ENCODE data around the gene GLTP. TPM values are rescaled to one million over a fixed set of nuclear protein-coding genes. Genes with fewer than 3 reads are reported as not detected.

GLTP gene
- total RNA-seq, 1 experiment from 2014 or later: 55.2 TPM

GRCh38 chr12:109827080-109827479 lies 53.3 kb downstream of the GLTP start:
- H3K9me3 ChIP-seq (replicated peaks): no peaks in the 10 kb centered on the region
- peaks cover 3% of the 10 kb centered on the region; the same call in 1 of the 2 replicates for H3K4me1 ChIP-seq (replicated peaks)
- no peak for DNase-seq (ENCODE audit: low read depth in 1 of 2, low spot score in 2 of 2)
- no peaks in the 10 kb centered on the region for H3K27me3 ChIP-seq (replicated peaks)
- H3K36me3 ChIP-seq: no peaks in the 10 kb centered on the region
- H3K4me3 ChIP-seq: no peak overlapping the region
- no peak overlapping the region for H3K27ac ChIP-seq

GRCh38 chr12:109824731-109825130 lies 55.6 kb downstream of the GLTP start:
- H3K27ac ChIP-seq: no peak overlapping the region

GRCh38 chr12:109822951-109823411 lies 57.4 kb downstream of the GLTP start:
- no peak for DNase-seq (ENCODE audit: low read depth in 1 of 2, low spot score in 2 of 2)

More at GRCh38 chr12:109824731-109825130, 55.6 kb downstream of the GLTP start:
- no peak overlapping the region for H3K4me3 ChIP-seq
- H3K4me1 ChIP-seq (replicated peaks): peaks cover 3% of the 10 kb centered on the region; the same call in 1 of the 2 replicates
- DNase-seq (ENCODE audit: low read depth in 1 of 2, low spot score in 2 of 2): no peak
- H3K36me3 ChIP-seq: no peaks in the 10 kb centered on the region
- no peaks in the 10 kb centered on the region for H3K9me3 ChIP-seq (replicated peaks)
- no peaks in the 10 kb centered on the region; the same call in 1 of the 2 replicates for H3K27me3 ChIP-seq (replicated peaks)

GRCh38 chr12:109822416-109822815 lies 57.9 kb downstream of the GLTP start:
- no peak overlapping the region for H3K27ac ChIP-seq
- no peak for DNase-seq (ENCODE audit: low read depth in 1 of 2, low spot score in 2 of 2)

More at GRCh38 chr12:109822951-109823411, 57.4 kb downstream of the GLTP start:
- Histone ChIP-seq H3K27me3 (replicated peaks) (no peaks in the 10 kb centered on the region; the same call in 1 of the 2 replicates), H3K36me3 (no peaks in the 10 kb centered on the region), H3K27ac (no peak overlapping the region), H3K4me1 (replicated peaks) (peaks cover 9% of the 10 kb centered on the region), H3K4me3 (no peak overlapping the region), H3K9me3 (replicated peaks) (no peaks in the 10 kb centered on the region)

GRCh38 chr12:109821968-109822367 lies 58.4 kb downstream of the GLTP start:
- no peak overlapping the region for H3K27ac ChIP-seq
- H3K4me1 ChIP-seq (replicated peaks): peaks cover 9% of the 10 kb centered on the region
- H3K27me3 ChIP-seq (replicated peaks): no peaks in the 10 kb centered on the region; the same call in 1 of the 2 replicates
- no peak for DNase-seq (ENCODE audit: low read depth in 1 of 2, low spot score in 2 of 2)
- no peaks in the 10 kb centered on the region for H3K9me3 ChIP-seq (replicated peaks)
- H3K4me3 ChIP-seq: no peak overlapping the region
- H3K36me3 ChIP-seq: no peaks in the 10 kb centered on the region

More at GRCh38 chr12:109822416-109822815, 57.9 kb downstream of the GLTP start:
- H3K4me1 ChIP-seq (replicated peaks): peaks cover 9% of the 10 kb centered on the region
- no peak overlapping the region for H3K4me3 ChIP-seq
- H3K36me3 ChIP-seq: no peaks in the 10 kb centered on the region
- H3K9me3 ChIP-seq (replicated peaks): no peaks in the 10 kb centered on the region
- no peaks in the 10 kb centered on the region; the same call in 1 of the 2 replicates for H3K27me3 ChIP-seq (replicated peaks)

GRCh38 chr12:109820816-109821381 lies 59.4 kb downstream of the GLTP start:
- no peaks in the 10 kb centered on the region for H3K36me3 ChIP-seq
- peaks cover 9% of the 10 kb centered on the region for H3K4me1 ChIP-seq (replicated peaks)
- no peak overlapping the region for H3K27ac ChIP-seq
- no peak overlapping the region for H3K4me3 ChIP-seq
- no peaks in the 10 kb centered on the region; the same call in 1 of the 2 replicates for H3K27me3 ChIP-seq (replicated peaks)
- no peaks in the 10 kb centered on the region for H3K9me3 ChIP-seq (replicated peaks)
- no peak for DNase-seq (ENCODE audit: low read depth in 1 of 2, low spot score in 2 of 2)

- Histone ChIP-seq H3K36me3 (no peaks in the 10 kb centered on the region), H3K27me3 (replicated peaks) (no peaks in the 10 kb centered on the region; the same call in 1 of the 2 replicates), H3K9me3 (replicated peaks) (0 out of 2 replicates have a peak, but pooled peaks cover 2% of the 10 kb centered on the region), H3K27ac (no peak overlapping the region), H3K4me1 (replicated peaks) (peaks cover 9% of the 10 kb centered on the region), H3K4me3 (no peak overlapping the region)
- DNase-seq (ENCODE audit: low read depth in 1 of 2, low spot score in 2 of 2): peak in 1 of 2 experiments; percentile 14
These were observed 61.3 kb downstream of the GLTP start for GRCh38 chr12:109818905-109819500.

- Histone ChIP-seq H3K36me3 (no peaks in the 10 kb centered on the region), H3K27me3 (replicated peaks) (no peaks in the 10 kb centered on the region; the same call in 1 of the 2 replicates), H3K4me1 (replicated peaks) (peaks cover 9% of the 10 kb centered on the region), H3K4me3 (no peak overlapping the region), H3K27ac (no peak overlapping the region), H3K9me3 (replicated peaks) (0 out of 2 replicates have a peak, but pooled peaks cover 3% of the 10 kb centered on the region)
- DNase-seq (ENCODE audit: low read depth in 1 of 2, low spot score in 2 of 2): no peak
These were observed 62.1 kb downstream of the GLTP start for GRCh38 chr12:109818253-109818652.

GRCh38 chr12:109817627-109818231 lies 62.6 kb downstream of the GLTP start:
- H3K27ac ChIP-seq: no peak overlapping the region
- H3K27me3 ChIP-seq (replicated peaks): no peaks in the 10 kb centered on the region; the same call in 1 of the 2 replicates
- no peak overlapping the region for H3K4me3 ChIP-seq

GRCh38 chr12:109816870-109817269 lies 63.5 kb downstream of the GLTP start:
- DNase-seq (ENCODE audit: low read depth in 1 of 2, low spot score in 2 of 2): no peak
- no peaks in the 10 kb centered on the region for H3K36me3 ChIP-seq
- H3K4me3 ChIP-seq: no peak overlapping the region
- H3K9me3 ChIP-seq (replicated peaks): 0 out of 2 replicates have a peak, but pooled peaks cover 3% of the 10 kb centered on the region
- peaks cover 6% of the 10 kb centered on the region for H3K4me1 ChIP-seq (replicated peaks)
- H3K27me3 ChIP-seq (replicated peaks): no peaks in the 10 kb centered on the region; the same call in 1 of the 2 replicates
- H3K27ac ChIP-seq: no peak overlapping the region

More at GRCh38 chr12:109817627-109818231, 62.6 kb downstream of the GLTP start:
- H3K9me3 ChIP-seq (replicated peaks): 0 out of 2 replicates have a peak, but pooled peaks cover 3% of the 10 kb centered on the region
- no peaks in the 10 kb centered on the region for H3K36me3 ChIP-seq
- peaks cover 6% of the 10 kb centered on the region for H3K4me1 ChIP-seq (replicated peaks)
- no peak for DNase-seq (ENCODE audit: low read depth in 1 of 2, low spot score in 2 of 2)

GRCh38 chr12:109815757-109816617 lies 64.4 kb downstream of the GLTP start:
- Histone ChIP-seq H3K36me3 (no peaks in the 10 kb centered on the region), H3K27me3 (replicated peaks) (no peaks in the 10 kb centered on the region; the same call in 1 of the 2 replicates), H3K27ac (no peak overlapping the region), H3K4me1 (replicated peaks) (peaks cover 6% of the 10 kb centered on the region), H3K4me3 (no peak overlapping the region), H3K9me3 (replicated peaks) (0 out of 2 replicates have a peak, but pooled peaks cover 3% of the 10 kb centered on the region)
- DNase-seq (ENCODE audit: low read depth in 1 of 2, low spot score in 2 of 2): no peak

- Histone ChIP-seq H3K27ac (no peak overlapping the region), H3K4me1 (replicated peaks) (peaks cover 6% of the 10 kb centered on the region), H3K9me3 (replicated peaks) (0 out of 2 replicates have a peak, but pooled peaks cover 3% of the 10 kb centered on the region), H3K27me3 (replicated peaks) (no peaks in the 10 kb centered on the region; the same call in 1 of the 2 replicates), H3K4me3 (no peak overlapping the region), H3K36me3 (no peaks in the 10 kb centered on the region)
- DNase-seq (ENCODE audit: low read depth in 1 of 2, low spot score in 2 of 2): no peak
These were observed 65.1 kb downstream of the GLTP start for GRCh38 chr12:109815225-109815624.

GRCh38 chr12:109814600-109815150 lies 65.7 kb downstream of the GLTP start:
- Histone ChIP-seq H3K36me3 (no peaks in the 10 kb centered on the region), H3K4me1 (replicated peaks) (peaks cover 6% of the 10 kb centered on the region), H3K27me3 (replicated peaks) (no peaks in the 10 kb centered on the region; the same call in 1 of the 2 replicates), H3K27ac (no peak overlapping the region), H3K9me3 (replicated peaks) (0 out of 2 replicates have a peak, but pooled peaks cover 3% of the 10 kb centered on the region), H3K4me3 (no peak overlapping the region)
- no peak for DNase-seq (ENCODE audit: low read depth in 1 of 2, low spot score in 2 of 2)

Measured in SJSA1 (cell line).